Coronary artery (tissue), 2 donors: ENCODE results near the gene PEX5.
A peak's percentile ranks its signal among the peaks of the same experiment; 100 is the strongest.
"Not testable (repeated sequence)": the region's sequence is repeated elsewhere in the genome, so short reads cannot be mapped to it uniquely, and the experiment has no call there.

Source experiments
- DNase-seq: peaks from one replicate; pipeline ENCODE4 v3.0.0-alpha.2; 2017; ENCODE audit warnings: low spot score
- H3K27ac ChIP-seq, 2 donors: fragments of 200-600 bp; sonication (generic); one replicate each; pipeline ENCODE4 v1.5.1; 2016 to 2019
- H3K4me3 ChIP-seq: fragments of 200-600 bp; sonication (generic); 2 replicates; pipeline ENCODE4 v1.5.1; 2016; ENCODE audit warnings: mild to moderate bottlenecking, moderate library complexity
- TF ChIP-seq, protein P1 (sequence below): fragments of 200-600 bp; sonication (generic); IDR thresholded peaks from one replicate; pipeline ENCODE4 v1.5.1; 2019; ENCODE audit warnings: antibody characterized with exemption

Gene PEX5

GRCh38 chr12:7212678-7213077, 23.2 kb downstream of the PEX5 start:
- TF ChIP-seq, protein P1, sequence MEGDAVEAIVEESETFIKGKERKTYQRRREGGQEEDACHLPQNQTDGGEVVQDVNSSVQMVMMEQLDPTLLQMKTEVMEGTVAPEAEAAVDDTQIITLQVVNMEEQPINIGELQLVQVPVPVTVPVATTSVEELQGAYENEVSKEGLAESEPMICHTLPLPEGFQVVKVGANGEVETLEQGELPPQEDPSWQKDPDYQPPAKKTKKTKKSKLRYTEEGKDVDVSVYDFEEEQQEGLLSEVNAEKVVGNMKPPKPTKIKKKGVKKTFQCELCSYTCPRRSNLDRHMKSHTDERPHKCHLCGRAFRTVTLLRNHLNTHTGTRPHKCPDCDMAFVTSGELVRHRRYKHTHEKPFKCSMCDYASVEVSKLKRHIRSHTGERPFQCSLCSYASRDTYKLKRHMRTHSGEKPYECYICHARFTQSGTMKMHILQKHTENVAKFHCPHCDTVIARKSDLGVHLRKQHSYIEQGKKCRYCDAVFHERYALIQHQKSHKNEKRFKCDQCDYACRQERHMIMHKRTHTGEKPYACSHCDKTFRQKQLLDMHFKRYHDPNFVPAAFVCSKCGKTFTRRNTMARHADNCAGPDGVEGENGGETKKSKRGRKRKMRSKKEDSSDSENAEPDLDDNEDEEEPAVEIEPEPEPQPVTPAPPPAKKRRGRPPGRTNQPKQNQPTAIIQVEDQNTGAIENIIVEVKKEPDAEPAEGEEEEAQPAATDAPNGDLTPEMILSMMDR, result no peak
- Histone ChIP-seq H3K4me3 (no peak overlapping the region), H3K27ac (no peak overlapping the region)
- no peak for DNase-seq

DNA sequence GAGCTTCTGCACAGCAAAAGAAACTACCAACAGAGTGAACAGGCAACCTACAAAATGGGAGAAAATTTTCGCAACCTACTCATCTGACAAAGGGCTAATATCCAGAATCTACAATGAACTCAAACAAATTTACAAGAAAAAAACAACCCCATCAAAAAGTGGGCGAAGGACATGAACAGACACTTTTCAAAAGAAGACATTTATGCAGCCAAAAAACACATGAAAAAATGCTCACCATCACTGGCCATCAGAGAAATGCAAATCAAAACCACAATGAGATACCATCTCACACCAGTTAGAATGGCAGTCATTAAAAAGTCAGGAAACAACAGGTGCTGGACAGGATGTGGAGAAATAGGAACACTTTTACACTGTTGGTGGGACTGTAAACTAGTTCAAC, 24.3 kb downstream of the PEX5 start:
- H3K27ac ChIP-seq, DNase-seq: not testable (repeated sequence)

DNA sequence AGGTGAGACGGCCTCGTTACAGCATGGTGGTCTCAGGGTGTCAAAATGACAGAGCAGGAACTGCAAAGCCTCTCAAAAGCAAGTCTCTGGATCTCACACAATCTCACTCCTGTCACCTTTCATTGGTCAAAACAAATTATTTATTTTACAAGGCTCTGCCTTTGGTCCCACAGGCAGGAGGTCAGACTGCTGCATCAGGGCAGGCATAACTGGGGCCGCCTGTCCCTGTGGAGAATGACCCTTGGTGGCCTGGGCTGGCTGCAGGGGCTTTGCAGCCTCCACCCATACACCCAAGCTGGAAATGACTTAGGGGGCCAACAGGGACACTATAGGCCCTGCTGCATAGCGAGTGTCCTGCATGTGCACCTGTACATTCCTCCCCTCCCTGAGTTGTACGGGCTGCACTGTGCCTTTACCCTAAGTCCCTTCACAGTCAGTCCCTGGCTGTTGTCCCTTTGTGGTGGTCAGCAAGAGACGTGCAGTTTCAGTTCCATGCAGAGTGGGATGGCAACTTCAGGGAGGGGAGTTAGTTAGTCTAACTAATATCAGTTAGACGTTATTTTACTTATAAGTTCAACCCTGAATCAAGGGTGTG, 28.1 kb downstream of the PEX5 start:
- TF ChIP-seq, protein P1, result no peak
- no peak overlapping the region for H3K4me3 ChIP-seq
- DNase-seq, result no peak
- H3K27ac ChIP-seq, result no peak overlapping the region

More for the DNA sequence above, 24.3 kb downstream of the PEX5 start:
- not testable (repeated sequence) for H3K4me3 ChIP-seq

- no peak for DNase-seq
- TF ChIP-seq, protein P1, result peak; percentile 64
- H3K4me3 ChIP-seq, result no peak overlapping the region
- H3K27ac ChIP-seq, result no peak overlapping the region
Observed at GRCh38 chr12:7219599-7220243, 30.2 kb downstream of the PEX5 start.

GRCh38 chr12:7221486-7221885, 32.0 kb downstream of the PEX5 start:
- no peak for DNase-seq
- TF ChIP-seq, protein P1, result no peak
- Histone ChIP-seq H3K4me3 (no peak overlapping the region), H3K27ac (no peak overlapping the region)

DNA sequence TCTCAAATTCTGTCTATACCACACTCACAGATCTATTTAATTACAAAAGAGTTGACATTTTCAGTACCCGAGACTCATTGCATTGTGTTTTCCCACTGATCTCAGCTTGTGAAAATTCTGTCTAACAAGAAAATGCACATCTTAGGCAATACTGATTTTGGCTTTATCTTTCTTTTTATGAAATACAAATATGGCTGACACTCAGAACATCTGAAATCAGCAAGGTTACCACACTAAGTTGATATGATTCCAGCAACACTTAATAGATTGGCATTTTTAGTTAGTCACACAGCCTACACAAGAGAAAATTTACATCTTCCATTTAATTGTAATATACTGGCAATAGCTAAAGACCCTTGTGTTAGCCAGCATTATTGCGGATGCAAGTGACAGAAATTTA, 40.3 kb downstream of the PEX5 start:
- H3K27ac ChIP-seq, result no peak overlapping the region
- TF ChIP-seq, protein P1, result no peak
- no peak for DNase-seq
- H3K4me3 ChIP-seq, result no peak overlapping the region

DNA sequence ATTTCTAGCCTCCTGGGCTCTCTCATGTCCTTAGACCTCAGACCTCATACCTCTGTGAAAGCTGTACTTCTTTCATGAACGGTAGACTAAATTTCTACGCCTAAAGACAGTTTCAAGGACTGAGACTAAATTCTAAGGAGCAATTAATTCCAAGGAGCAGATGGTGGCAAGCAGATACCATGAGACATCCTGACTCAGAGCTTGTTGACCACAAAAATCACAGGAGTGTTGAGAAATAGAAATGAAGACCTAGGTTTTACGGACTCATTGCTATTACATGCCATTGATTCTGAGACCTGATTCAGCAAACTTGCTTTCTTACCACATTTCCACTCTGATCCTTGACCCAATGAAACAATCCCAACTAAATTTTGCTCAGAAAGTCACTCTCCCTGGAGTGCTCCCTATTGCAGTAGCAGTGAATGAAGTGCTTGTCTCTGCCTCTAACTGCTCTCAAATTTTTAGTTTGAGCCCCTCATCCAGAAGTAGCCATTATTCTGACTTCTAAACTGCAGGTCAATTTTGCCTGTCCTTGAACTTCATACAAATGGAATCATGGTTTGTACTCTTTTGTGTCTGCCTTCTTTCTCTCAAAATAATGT, 52.0 kb downstream of the PEX5 start:
- TF ChIP-seq, protein P1, result no peak
- H3K27ac ChIP-seq, result no peak overlapping the region
- no peak overlapping the region for H3K4me3 ChIP-seq
- no peak for DNase-seq
